NB4 (cell line): ENCODE data around the gene ZNF37A.
A peak's percentile ranks its signal among the peaks of the same experiment; 100 is the strongest.
"Not testable (repeated sequence)": the region's sequence is repeated elsewhere in the genome, so short reads cannot be mapped to it uniquely, and the experiment has no call there.

Source experiments
- DNase-seq: peaks from one replicate; pipeline ENCODE4 v3.0.0; 2010; ENCODE audit warnings: low read depth
- H3K4me3 ChIP-seq: one replicate; pipeline ENCODE4 v1.5.1; 2011; ENCODE audit warnings: mild to moderate bottlenecking, low read depth, low read length, moderate library complexity
- CTCF ChIP-seq: IDR thresholded peaks from one replicate; pipeline ENCODE4 v1.5.1; 2012; ENCODE audit warnings: low read depth, low read length
- MAX ChIP-seq: IDR thresholded peaks from 2 replicates; pipeline ENCODE4 v1.6.1; 2011; ENCODE audit warnings: low read depth, low read length
- MYC ChIP-seq: IDR thresholded peaks from 2 replicates; pipeline ENCODE4 v1.6.1; 2011; ENCODE audit warnings: low read depth, low read length
- POLR2A ChIP-seq: IDR thresholded peaks from 2 replicates; pipeline ENCODE4 v1.6.1; 2011; ENCODE audit warnings: mild to moderate bottlenecking; ENCODE audit not compliant: insufficient read length; ENCODE audit errors: extremely low read depth

The ZNF37A gene

GRCh38 chr10:38094158-38094926, at the start of gene ZNF37A:
Gene ZNF37A, plus strand, starts transcription at chr10:38094337. Its CDS starts 2,281 bp downstream, at chr10:38096618.
- H3K4me3 ChIP-seq: peak within 1 kb of the TSS; percentile 74
- peak; percentile 93 for DNase-seq
- TF ChIP-seq CTCF: no peak
- TF ChIP-seq MYC: peak; percentile 63
- TF ChIP-seq MAX: peak; percentile 49
- TF ChIP-seq POLR2A: peak; percentile 36

- TF ChIP-seq POLR2A: no peak
- no peak for TF ChIP-seq MYC
- no peak for TF ChIP-seq MAX
- no peak for TF ChIP-seq CTCF
- DNase-seq: no peak
- H3K4me3 ChIP-seq: no peak overlapping the region
Observed at GRCh38 chr10:38045129-38045528, 49.0 kb upstream of the ZNF37A start.

GRCh38 chr10:38047666-38048065, 46.5 kb upstream of the ZNF37A start:
- TF ChIP-seq MYC: no peak
- no peak for TF ChIP-seq CTCF
- no peak for TF ChIP-seq MAX
- no peak for TF ChIP-seq POLR2A
- no peak overlapping the region for H3K4me3 ChIP-seq
- no peak for DNase-seq

GRCh38 chr10:38050212-38050611, 43.9 kb upstream of the ZNF37A start:
- no peak for DNase-seq
- H3K4me3 ChIP-seq: no peak overlapping the region
- TF ChIP-seq MYC (no peak), MAX (no peak), CTCF (no peak), POLR2A (no peak)

- H3K4me3 ChIP-seq: no peak overlapping the region
Observed at GRCh38 chr10:38054361-38054797, 39.8 kb upstream of the ZNF37A start.

GRCh38 chr10:38055274-38055894, 38.8 kb upstream of the ZNF37A start:
- H3K4me3 ChIP-seq, DNase-seq: not testable (repeated sequence)

More at GRCh38 chr10:38054361-38054797, 39.8 kb upstream of the ZNF37A start:
- DNase-seq: peak; percentile 1
- no peak for TF ChIP-seq CTCF
- TF ChIP-seq POLR2A: no peak
- TF ChIP-seq MAX: no peak
- no peak for TF ChIP-seq MYC

- peak; percentile 5 for DNase-seq
Observed at GRCh38 chr10:38069663-38070062, 24.5 kb upstream of the ZNF37A start.

More at GRCh38 chr10:38069663-38070062, 24.5 kb upstream of the ZNF37A start:
- H3K4me3 ChIP-seq: not testable (repeated sequence)
